IMR-90 (cell line): ENCODE results near the gene ZMYM2. TPM values are rescaled to one million over a fixed set of nuclear protein-coding genes. Genes with fewer than 3 reads are reported as not detected.

Experiments
- ATAC-seq: fragments of 200-7000 bp; cut with Tn5 transposase; 2 replicates; pipeline ENCODE4 v1.9.1; 2020; ENCODE audit warnings: low read depth, mild to moderate bottlenecking, moderate library complexity
- BruUV-seq: library from RNA; stranded (reverse); fragments of 400-500 nt; replicated peaks from 2 replicates; lab custom pipeline; 2021; lab: Mats Ljungman, UMichigan
- CTCF ChIA-PET: fragments of 300-600 bp; formaldehyde crosslinking; extraction: SDS; loops from one replicate; lab custom pipeline; 2021; ENCODE audit warnings: antibody characterized with exemption; lab: Yijun Ruan, JAX
- POLR2A ChIA-PET: fragments of 300-600 bp; sonication (Branson Sonifier 250); formaldehyde crosslinking; loops from one replicate; lab custom pipeline; 2022; ENCODE audit warnings: antibody characterized with exemption; ENCODE audit not compliant: unreplicated experiment; lab: Charles Lee
- DNase-seq: peaks from one replicate; pipeline ENCODE4 v3.0.0; 2013
- H2AFZ ChIP-seq: replicated peaks from 2 replicates; pipeline ENCODE3; 2013; ENCODE audit warnings: low read length, mild to moderate bottlenecking; ENCODE audit not compliant: poor library complexity
- H2AK5ac ChIP-seq: 2 replicates; pipeline ENCODE4 v1.6.1; 2013; ENCODE audit warnings: low read depth, low read length, inconsistent platforms
- H2AK9ac ChIP-seq: replicated peaks from 2 replicates; pipeline ENCODE3; 2013; ENCODE audit warnings: mild to moderate bottlenecking, low read depth, low read length, moderate library complexity; ENCODE audit not compliant: poor library complexity
- H2BK120ac ChIP-seq: 2 replicates; pipeline ENCODE4 v1.6.1; 2013; ENCODE audit warnings: low read depth, low read length, inconsistent platforms
- H2BK15ac ChIP-seq: 3 replicates; pipeline ENCODE4 v1.6.1; 2013; ENCODE audit warnings: low read depth, low read length, inconsistent platforms
- H2BK20ac ChIP-seq: 2 replicates; pipeline ENCODE4 v1.6.1; 2013; ENCODE audit warnings: low read depth, mild to moderate bottlenecking, inconsistent platforms, low read length, moderate library complexity
- H2BK5ac ChIP-seq: 2 replicates; pipeline ENCODE4 v1.6.1; 2013; ENCODE audit warnings: mild to moderate bottlenecking, low read depth, low read length, inconsistent platforms; ENCODE audit not compliant: poor library complexity, severe bottlenecking
- H3K14ac ChIP-seq: replicated peaks from 2 replicates; pipeline ENCODE4 v1.6.1; 2013; ENCODE audit warnings: low read depth, low read length, inconsistent platforms
- H3K18ac ChIP-seq: 2 replicates; pipeline ENCODE4 v1.6.1; 2013; ENCODE audit warnings: low read depth, low read length, control low read depth
- H3K23ac ChIP-seq: 2 replicates; pipeline ENCODE4 v1.6.1; 2013; ENCODE audit warnings: low read depth, low read length, inconsistent platforms
- H3K27ac ChIP-seq: 2 replicates; pipeline ENCODE4 v1.5.1; 2013; ENCODE audit warnings: mild to moderate bottlenecking, control low read depth, low read length; ENCODE audit not compliant: insufficient read depth
- H3K27me3 ChIP-seq: 2 replicates; pipeline ENCODE4 v1.6.1; 2013; ENCODE audit warnings: low read length; ENCODE audit not compliant: control insufficient read depth, insufficient read depth
- H3K36me3 ChIP-seq: 2 replicates; pipeline ENCODE4 v1.6.1; 2013; ENCODE audit warnings: low read length, mixed read lengths; ENCODE audit not compliant: control insufficient read depth, insufficient read depth
- H3K4ac ChIP-seq: 2 replicates; pipeline ENCODE4 v1.6.1; 2013; ENCODE audit warnings: low read depth, low read length, inconsistent platforms
- H3K4me1 ChIP-seq: 2 replicates; pipeline ENCODE4 v1.6.1; 2013; ENCODE audit warnings: low read length, mixed read lengths; ENCODE audit not compliant: control insufficient read depth, insufficient read depth
- H3K4me2 ChIP-seq: 2 replicates; pipeline ENCODE4 v1.6.1; 2013; ENCODE audit warnings: low read depth, mild to moderate bottlenecking, control low read depth, low read length, moderate library complexity
- H3K4me3 ChIP-seq: 2 replicates; pipeline ENCODE4 v1.5.1; 2013; ENCODE audit warnings: low read depth, mild to moderate bottlenecking, control low read depth, low read length, moderate library complexity; ENCODE audit not compliant: insufficient read depth
- H3K56ac ChIP-seq: 2 replicates; pipeline ENCODE4 v1.6.1; 2013; ENCODE audit warnings: low read length, inconsistent platforms; ENCODE audit not compliant: insufficient read depth; ENCODE audit errors: extremely low read depth
- H3K79me1 ChIP-seq, 2 experiments: 2 replicates each; pipeline ENCODE4 v1.6.1; 2013; ENCODE audit warnings: low read length in 2 of 2, inconsistent platforms in 1 of 2, low read depth in 1 of 2
- H3K9ac ChIP-seq: 2 replicates; pipeline ENCODE4 v1.6.1; 2013; ENCODE audit warnings: low read depth, low read length, control low read depth
- H3K9me1 ChIP-seq: 2 replicates; pipeline ENCODE4 v1.6.1; 2013; ENCODE audit warnings: low read length, inconsistent platforms; ENCODE audit not compliant: insufficient read depth
- H3K9me3 ChIP-seq: 2 replicates; pipeline ENCODE4 v1.6.1; 2013; ENCODE audit warnings: low read length; ENCODE audit not compliant: control insufficient read depth, insufficient read depth
- H4K20me1 ChIP-seq: 2 replicates; pipeline ENCODE4 v1.6.1; 2013; ENCODE audit warnings: low read length, inconsistent platforms; ENCODE audit not compliant: insufficient read depth
- H4K5ac ChIP-seq: 2 replicates; pipeline ENCODE4 v1.6.1; 2013; ENCODE audit warnings: mild to moderate bottlenecking, low read depth, low read length, control low read depth
- H4K8ac ChIP-seq, 2 experiments: 2 replicates each; pipeline ENCODE4 v1.6.1; 2013; ENCODE audit warnings: low read depth in 2 of 2, low read length in 2 of 2, control low read depth in 1 of 2, inconsistent platforms in 1 of 2
- H4K91ac ChIP-seq: 2 replicates; pipeline ENCODE4 v1.6.1; 2013; ENCODE audit warnings: low read depth, low read length, inconsistent platforms; ENCODE audit not compliant: insufficient read depth
- CEBPB ChIP-seq: IDR thresholded peaks from 2 replicates; pipeline ENCODE4 v1.6.1; 2012; ENCODE audit warnings: low read depth, low read length, improper control_type of control experiment
- NFE2L2 ChIP-seq: fragments of 150-350 bp; IDR thresholded peaks from 2 replicates; pipeline ENCODE4 v1.6.1; 2016; ENCODE audit warnings: low read depth, mild to moderate bottlenecking, low read length
- WGBS, 2 experiments: methylation state at CpG; one replicate each; pipeline versions ENCODE4 v1.1.5 to v1.1.7; 2013; ENCODE audit warnings: missing lambda C conversion rate in 2 of 2; ENCODE audit not compliant: insufficient read length in 1 of 2; ENCODE audit errors: extremely low coverage in 2 of 2; 5-methylcytosine and 5-hydroxymethylcytosine counted together
- dilution Hi-C: fragments of 300-500 bp; cut with HindIII; formaldehyde crosslinking; loops from one replicate; pipeline ENCODE4 v1.14.3; 2018; ENCODE audit warnings: low sequenced_read_pairs; ENCODE audit not compliant: unreplicated experiment
- in situ Hi-C: fragments of 300-500 bp; cut with MboI; formaldehyde crosslinking; loops from 3 replicates; pipeline ENCODE4 v1.14.3; 2019; ENCODE audit warnings: low sequenced_read_pairs, inconsistent platforms, mixed read lengths
- intact Hi-C: fragments of 100-400 bp; cut with micrococcal nuclease; formaldehyde crosslinking; loops from 2 replicates; pipeline ENCODE4 v1.10.0; 2022
- polyA plus RNA-seq, 3 experiments: library from polyadenylated mRNA; depleted of rRNA; stranded (reverse); fragments of >200 nt; gene quantifications; 2 replicates each; pipeline ENCODE4 v1.2.3, GENCODE V29; 2012; ENCODE audit warnings: low replicate concordance in 1 of 3
- total RNA-seq: library from RNA; depleted of rRNA; stranded (reverse); fragments of >200 nt; gene quantifications from 2 replicates; pipeline ENCODE4 v1.2.3, GENCODE V29; 2012

The ZMYM2 gene
- total and polyA plus RNA-seq, 2 of the 4 experiments (the other 2 are of a cell fraction) = 15.7 to 51.1 TPM

- H3K4me1 ChIP-seq = peaks cover 2% of the 10 kb centered on the region; the same call in 1 of the 2 replicates
- CTCF ChIA-PET = interaction anchor here (0.6 to 1.1 kb wide), 2 partner anchors 26 to 28 kb away, joined by 3 to 5 read pairs; no protein-coding TSS in a partner anchor
- no peak overlapping the region for H3K27ac ChIP-seq
- H2AFZ ChIP-seq = no peak overlapping the region
- peaks cover 12% of the 10 kb centered on the region; the same call in 1 of the 2 replicates for H4K20me1 ChIP-seq
- no peak for ATAC-seq
- no peak overlapping the region for H2BK20ac ChIP-seq
- no peak overlapping the region for H4K5ac ChIP-seq
- POLR2A ChIA-PET = no interaction called here
- no peak overlapping the region for H3K9ac ChIP-seq
- no peak overlapping the region for H2BK120ac ChIP-seq
- H3K23ac ChIP-seq = no peak overlapping the region
- H3K79me1 ChIP-seq = peaks cover 7 to 11% of the 10 kb centered on the region in 2 experiments; a peak in 3 of 4 replicates
- no peak overlapping the region for H3K4ac ChIP-seq
- in situ Hi-C loops (no loop called here), intact Hi-C loops (loop anchor here (10.0 kb wide), 1 partner anchor 251 kb away; no protein-coding TSS in a partner anchor), dilution Hi-C loops (no loop called here)
- no peak overlapping the region for H3K56ac ChIP-seq
- no peaks in the 10 kb centered on the region for H3K9me3 ChIP-seq
- no TSS peak for BruUV-seq
- no peak overlapping the region for H2BK15ac ChIP-seq
- no peak for DNase-seq
- H3K14ac ChIP-seq = no peak overlapping the region
- H3K4me3 ChIP-seq = no peak overlapping the region
- no peak overlapping the region for H4K8ac ChIP-seq
- H3K9me1 ChIP-seq = no peaks in the 10 kb centered on the region
- H3K4me2 ChIP-seq = no peak overlapping the region
- no peak overlapping the region for H3K18ac ChIP-seq
- no peak overlapping the region for H4K91ac ChIP-seq
- H2AK5ac ChIP-seq = no peak overlapping the region
- H3K27me3 ChIP-seq = no peaks in the 10 kb centered on the region
- no CpG with 5 or more reads among the region's 4 CpGs for WGBS, 2 experiments
- H2AK9ac ChIP-seq = no peak overlapping the region
- no peak overlapping the region for H2BK5ac ChIP-seq
- H3K36me3 ChIP-seq = 0 out of 2 replicates have a peak, but pooled peaks cover 1% of the 10 kb centered on the region
- TF ChIP-seq NFE2L2 = no peak
- TF ChIP-seq CEBPB = peak; percentile 64
Observed at GRCh38 chr13:19955873-19956559, 2.5 kb upstream of the ZMYM2 start.
